HG03565 (cell line): Measurements from ENCODE around the gene THADA.
"Not testable (repeated sequence)": the region's sequence is repeated elsewhere in the genome, so short reads cannot be mapped to it uniquely, and the experiment has no call there.

Experiments
- ATAC-seq: cut with Tn5 transposase; IDR thresholded peaks from one replicate; pipeline ENCODE4 v1.9.1; 2021; ENCODE audit warnings: mild to moderate bottlenecking, moderate library complexity; ENCODE audit not compliant: unreplicated experiment

The THADA gene

DNA sequence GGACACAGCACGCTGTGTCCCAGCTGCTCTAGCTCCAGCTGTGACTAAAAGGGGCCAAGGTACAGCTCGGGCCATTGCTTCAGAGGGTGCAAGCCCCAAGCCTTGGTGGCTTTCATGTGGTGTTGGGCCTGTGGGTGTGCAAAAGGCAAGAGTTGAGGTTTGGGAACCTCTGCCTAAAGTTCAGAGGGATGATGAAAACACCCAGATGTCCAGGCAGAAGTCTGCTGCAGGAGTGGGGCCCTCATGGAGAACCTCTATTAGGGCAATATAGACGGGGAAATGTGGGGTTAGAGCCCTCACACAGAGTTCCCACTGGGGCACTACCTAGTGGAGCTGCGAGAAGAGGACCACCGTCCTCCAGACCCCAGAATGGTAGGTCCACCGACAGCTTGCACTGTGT, 311.5 kb downstream of the THADA start:
- ATAC-seq: not testable (repeated sequence)

- ATAC-seq: no peak
These were observed 314.8 kb downstream of the THADA start for GRCh38 chr2:43280994-43281393.

- no peak for ATAC-seq
These were observed 316.5 kb downstream of the THADA start for GRCh38 chr2:43279317-43279840.

- no peak for ATAC-seq
These were observed 317.1 kb downstream of the THADA start for GRCh38 chr2:43278564-43279220.

DNA sequence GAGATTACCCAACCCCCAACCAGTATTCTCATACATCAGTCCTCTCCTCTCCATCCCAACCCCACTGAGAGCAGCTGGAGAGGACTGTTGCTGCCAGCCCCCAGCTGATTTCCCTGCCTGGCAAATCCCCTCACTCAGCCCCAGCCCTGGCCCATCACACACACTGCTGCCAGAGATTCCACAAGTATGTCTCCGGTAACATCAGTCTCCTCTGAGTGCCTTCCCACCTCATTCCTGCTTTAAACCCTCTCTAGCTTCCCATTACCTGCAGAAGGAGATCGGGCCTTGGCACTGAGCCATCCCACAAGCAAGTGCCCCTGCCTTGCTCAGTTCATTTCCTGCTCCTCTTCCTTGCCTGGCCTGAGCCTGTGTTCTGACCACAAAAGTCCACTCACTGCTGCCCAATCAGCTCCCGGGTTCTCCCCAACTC, 318.9 kb downstream of the THADA start:
- ATAC-seq: no peak

DNA sequence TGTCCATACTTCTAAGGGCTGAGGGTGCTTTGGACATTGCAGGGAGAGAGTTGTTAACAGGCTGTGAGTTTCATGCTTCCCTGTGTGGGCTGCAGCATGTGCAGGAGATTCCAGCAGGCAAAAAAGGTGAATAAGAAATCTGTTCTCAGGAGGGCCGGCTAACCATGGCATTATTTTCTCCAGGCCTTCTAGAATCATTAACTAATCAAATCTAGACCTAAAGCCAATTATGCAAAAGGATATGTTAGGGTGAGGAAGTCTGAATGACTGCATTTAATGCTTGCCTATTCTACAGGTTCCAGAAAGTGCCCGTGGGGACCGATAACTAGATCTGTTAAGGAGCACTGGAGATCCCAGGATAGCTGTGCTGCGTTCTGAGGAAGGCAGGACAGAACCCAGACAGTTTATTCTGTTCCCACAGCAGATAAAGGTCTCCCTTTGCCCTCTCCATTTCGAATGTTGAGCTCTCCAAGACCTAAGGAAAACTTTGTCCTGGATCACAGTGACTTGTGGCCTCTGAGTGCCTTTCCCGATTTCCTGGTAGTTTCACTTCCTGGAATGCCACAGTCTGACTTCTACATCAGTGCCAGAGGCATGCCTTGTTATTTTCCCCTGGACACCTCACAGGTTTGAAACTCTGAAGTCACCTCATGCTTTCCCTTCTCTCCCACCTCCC, 319.4 kb downstream of the THADA start:
- ATAC-seq: no peak

DNA sequence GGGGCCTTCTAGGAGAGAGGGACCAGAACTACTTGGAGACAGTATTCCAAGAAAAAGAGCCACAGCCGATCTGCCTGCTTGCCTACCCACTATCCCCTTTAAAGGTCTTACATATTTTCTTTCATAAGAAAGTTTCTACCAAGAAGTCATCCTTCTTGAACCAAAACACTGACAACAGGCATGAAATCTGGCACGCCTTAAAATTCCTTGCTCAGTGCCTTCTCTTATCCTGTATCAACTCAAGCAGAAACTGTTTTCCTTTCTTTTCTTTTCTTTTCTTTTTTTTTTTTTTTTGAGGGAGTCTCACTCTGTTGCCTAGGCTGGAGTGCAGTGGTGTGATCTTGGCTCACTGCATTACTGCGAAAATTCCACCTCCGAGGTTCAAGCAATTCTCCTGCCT, 321.1 kb downstream of the THADA start:
- no peak for ATAC-seq

DNA sequence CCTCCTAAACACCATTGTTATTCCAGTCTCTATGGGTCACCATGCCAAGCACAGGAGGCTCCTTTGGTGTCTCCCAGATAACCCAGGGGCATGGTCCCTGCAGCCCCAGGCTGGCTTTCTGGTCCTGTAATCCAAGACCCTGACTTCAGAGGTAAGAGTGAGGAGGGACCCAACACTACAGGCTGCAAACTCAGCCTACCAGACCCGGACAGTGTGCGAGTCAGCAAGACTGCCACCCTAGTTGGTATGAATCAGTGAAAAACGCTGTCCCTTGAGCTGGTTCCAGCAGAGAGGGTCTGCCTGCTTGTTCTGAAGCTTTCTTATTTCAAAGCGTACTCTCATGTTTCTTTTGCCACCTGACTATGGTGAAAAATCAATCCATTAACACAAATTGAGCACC, 321.8 kb downstream of the THADA start:
- ATAC-seq: no peak

GRCh38 chr2:43273529-43273928, 322.3 kb downstream of the THADA start:
- no peak for ATAC-seq

GRCh38 chr2:43270930-43271615, 324.8 kb downstream of the THADA start:
- ATAC-seq: no peak

- ATAC-seq: no peak
These were observed 325.4 kb downstream of the THADA start for GRCh38 chr2:43270461-43270860.

DNA sequence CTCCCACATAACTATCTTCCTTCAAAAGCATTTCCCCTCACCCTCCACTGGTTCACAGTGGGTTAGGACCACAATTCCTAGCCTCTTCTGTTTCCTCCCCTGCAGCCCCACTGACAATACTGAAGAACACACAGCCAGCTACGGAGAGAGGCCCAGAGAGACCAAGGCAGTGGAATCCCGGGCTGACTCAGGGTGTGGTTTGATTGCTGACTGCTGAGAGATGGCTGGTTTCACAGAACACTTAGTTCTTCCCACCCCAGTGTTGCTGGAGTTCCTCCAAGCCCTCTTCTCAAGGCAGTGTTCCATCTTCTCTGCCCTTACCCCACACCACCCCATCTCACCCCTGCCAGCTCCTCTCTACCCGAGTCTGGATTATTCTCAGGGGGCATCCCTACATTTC, 326.1 kb downstream of the THADA start:
- no peak for ATAC-seq

GRCh38 chr2:43269074-43269572, 326.7 kb downstream of the THADA start:
- ATAC-seq: no peak

GRCh38 chr2:43268066-43268953, 327.5 kb downstream of the THADA start:
- ATAC-seq: no peak

DNA sequence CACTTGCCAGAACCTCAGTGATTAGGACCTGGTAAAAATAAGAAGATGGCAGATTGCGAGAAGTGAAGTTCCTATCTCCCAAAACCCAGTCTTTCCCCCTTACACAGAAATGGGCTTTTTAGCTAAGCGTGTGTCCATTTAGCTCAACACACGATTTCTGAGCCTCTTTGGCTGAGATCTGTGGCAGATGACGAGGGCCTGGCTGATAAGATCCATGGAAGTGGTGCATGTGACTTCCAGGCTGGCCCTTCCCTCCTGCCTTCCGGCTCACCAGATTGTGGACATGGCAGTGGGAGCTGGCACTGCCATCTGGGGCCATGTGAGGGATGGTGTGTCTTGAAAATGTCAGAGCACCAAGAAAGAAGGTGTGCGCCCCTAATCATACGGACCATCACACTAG, 328.5 kb downstream of the THADA start:
- no peak for ATAC-seq

DNA sequence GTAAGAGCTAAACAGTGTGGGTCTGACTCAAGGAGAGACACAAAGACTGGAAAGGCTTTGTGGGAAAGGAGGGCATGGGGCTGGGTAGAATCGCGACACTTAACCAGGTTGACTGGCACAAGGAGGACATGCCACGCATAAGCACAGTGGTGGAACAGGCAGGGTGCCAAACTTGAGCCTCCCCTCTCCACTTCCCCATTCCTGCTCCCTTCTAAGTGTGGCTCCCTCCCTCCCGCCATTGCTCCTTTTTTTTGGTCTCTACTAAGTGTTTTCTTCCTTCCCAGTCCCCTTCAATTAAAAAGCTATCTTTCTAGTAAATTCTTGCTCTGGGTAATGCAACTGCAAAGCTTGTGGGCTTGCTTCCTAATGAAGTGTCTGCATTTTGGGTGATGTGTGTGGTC, 329.1 kb downstream of the THADA start:
- ATAC-seq: no peak

DNA sequence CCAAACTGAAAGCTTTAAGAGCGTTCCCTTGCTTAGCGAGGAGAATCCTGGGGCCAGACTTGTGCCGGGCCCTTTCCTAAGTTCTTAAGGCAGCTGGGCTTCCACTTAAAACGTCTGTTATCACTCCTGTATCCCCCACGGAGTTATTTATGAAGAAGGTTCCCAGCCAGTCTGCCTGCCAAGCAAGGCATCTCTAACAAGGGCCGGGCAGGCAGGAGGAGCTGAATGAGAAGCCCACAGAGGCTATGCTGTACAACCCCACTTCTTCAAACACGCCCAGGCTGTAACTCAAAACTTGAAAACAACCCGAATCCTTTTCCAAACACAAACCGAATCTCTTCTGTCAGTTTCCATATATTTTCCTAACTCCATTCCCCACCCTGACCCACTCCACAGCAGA, 330.4 kb downstream of the THADA start:
- ATAC-seq: no peak

DNA sequence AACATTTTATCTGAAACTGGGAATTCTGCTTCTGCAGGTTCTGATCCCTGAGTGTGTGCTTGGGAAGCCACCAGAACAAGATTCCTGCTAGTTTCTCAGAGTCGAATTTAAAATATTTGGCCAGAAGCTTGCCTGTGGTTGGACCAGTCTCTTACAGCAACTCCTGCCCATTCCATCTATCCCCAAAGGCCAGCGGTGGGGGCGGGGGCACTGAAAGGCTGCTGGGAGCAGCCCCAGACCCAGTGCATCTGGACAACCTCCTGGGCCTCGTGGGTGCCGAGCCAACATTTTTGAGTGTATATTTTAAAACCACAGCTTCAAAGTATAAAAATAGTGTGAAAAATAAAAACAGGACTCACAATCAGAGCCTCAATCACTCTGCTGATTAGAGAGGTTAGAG, 330.8 kb downstream of the THADA start:
- ATAC-seq: no peak

GRCh38 chr2:43262951-43263350, 332.9 kb downstream of the THADA start:
- no peak for ATAC-seq

- no peak for ATAC-seq
These were observed 333.6 kb downstream of the THADA start for GRCh38 chr2:43262239-43262638.

DNA sequence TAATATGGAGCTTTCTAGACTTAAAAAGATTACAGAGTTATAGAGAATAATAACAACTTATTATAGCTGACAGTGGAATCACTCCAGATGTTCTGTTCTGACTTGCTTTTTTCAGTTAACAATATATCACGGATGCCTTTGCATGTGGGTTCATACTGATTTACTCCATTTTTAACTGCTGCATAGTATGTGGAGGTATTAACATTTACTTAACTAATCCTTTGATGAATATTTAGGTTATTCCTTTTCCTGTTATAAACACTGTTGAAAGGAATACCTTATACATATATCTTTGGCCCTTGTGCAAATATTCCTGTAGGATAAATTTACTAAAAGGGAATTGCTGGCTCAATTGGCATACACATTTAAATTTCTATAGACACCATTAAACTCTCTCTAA, 336.3 kb downstream of the THADA start:
- ATAC-seq: no peak
